Measurements from ENCODE around the gene JOSD1. TPM values are rescaled to one million over a fixed set of nuclear protein-coding genes. Genes with fewer than 3 reads are reported as not detected.

Gene JOSD1
- total and polyA plus RNA-seq, 2 of the 4 experiments (the other 2 are of a cell fraction): 30.2 to 35.8 TPM

DNA sequence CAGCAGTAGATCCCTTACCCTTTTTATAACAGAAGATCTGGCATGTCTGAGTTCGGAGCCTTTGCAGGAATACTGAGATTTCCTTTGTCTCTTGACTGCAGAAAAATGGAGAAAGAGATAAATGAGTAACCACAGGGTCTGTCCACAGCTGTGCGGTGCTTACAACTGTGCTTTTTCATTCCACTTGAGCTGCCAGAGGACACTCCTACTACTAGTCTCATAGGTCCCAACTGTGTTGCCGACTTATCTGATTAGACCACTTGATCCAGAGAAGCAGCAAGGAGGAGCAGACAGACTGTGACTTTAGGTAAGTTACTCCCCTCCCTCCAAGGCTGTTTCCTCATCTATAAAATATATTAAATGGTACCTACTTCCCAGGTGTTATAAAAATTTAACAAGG is 62.0 kb downstream of the JOSD1 start:
- no peak overlapping the region for H2AK5ac ChIP-seq (ENCODE audit: low read depth, low read length)
- ChIA-PET CTCF (no interaction called here), POLR2A (ENCODE audit: unreplicated experiment) (no interaction called here)
- in situ Hi-C loops (cut with MboI; ENCODE audit: low sequenced_read_pairs): no loop called here
- no peak overlapping the region for H2AFZ ChIP-seq (replicated peaks; ENCODE audit: low read length, poor library complexity)
- no peak overlapping the region for H2AK9ac ChIP-seq (replicated peaks; ENCODE audit: low read depth, low read length, poor library complexity)
- H3K27ac ChIP-seq (ENCODE audit: insufficient read depth, low read length): no peak overlapping the region
- H4K5ac ChIP-seq (ENCODE audit: low read depth, low read length): no peak overlapping the region
- H4K20me1 ChIP-seq (ENCODE audit: insufficient read depth, low read length): no peaks in the 10 kb centered on the region
- no peak overlapping the region for H4K91ac ChIP-seq (ENCODE audit: insufficient read depth, low read depth, low read length)
- DNase-seq: peak; percentile 18
- no peak overlapping the region for H3K9ac ChIP-seq (ENCODE audit: low read depth, low read length)
- no peak overlapping the region for H2BK120ac ChIP-seq (ENCODE audit: low read depth, low read length)
- H3K79me1 ChIP-seq (ENCODE audit: low read depth in 1 of 2, low read length in 2 of 2): no peaks in the 10 kb centered on the region
- H3K36me3 ChIP-seq (ENCODE audit: control insufficient read depth, insufficient read depth, low read length): peaks cover 6% of the 10 kb centered on the region
- no peak overlapping the region for H4K8ac ChIP-seq (ENCODE audit: low read depth in 2 of 2, low read length in 2 of 2)
- H3K4ac ChIP-seq (ENCODE audit: low read depth, low read length): no peak overlapping the region
- no peaks in the 10 kb centered on the region for H3K9me3 ChIP-seq (ENCODE audit: control insufficient read depth, insufficient read depth, low read length)
- no peak overlapping the region for H2BK20ac ChIP-seq (ENCODE audit: low read depth, low read length)
- no peaks in the 10 kb centered on the region for H3K4me1 ChIP-seq (ENCODE audit: control insufficient read depth, insufficient read depth, low read length)
- no peak overlapping the region for H3K4me2 ChIP-seq (ENCODE audit: low read depth, low read length)
- intact Hi-C loops (cut with micrococcal nuclease): no loop called here
- no peak for TF ChIP-seq CEBPB (IDR thresholded peaks at IDR 0.05; ENCODE audit: low read depth, low read length)
- peaks cover 2% of the 10 kb centered on the region; the same call in 1 of the 2 replicates for H3K9me1 ChIP-seq (ENCODE audit: insufficient read depth, low read length)
- no peak overlapping the region for H3K4me3 ChIP-seq (ENCODE audit: insufficient read depth, low read depth, low read length)
- H3K23ac ChIP-seq (ENCODE audit: low read depth, low read length): no peak overlapping the region
- no peaks in the 10 kb centered on the region for H3K27me3 ChIP-seq (ENCODE audit: control insufficient read depth, insufficient read depth, low read length)
- no CpG with 5 or more reads among the region's 3 CpGs for WGBS, 2 experiments (ENCODE audit: extremely low coverage in 2 of 2, insufficient read length in 1 of 2)
- BruUV-seq (replicated peaks): no TSS peak
- no peak overlapping the region for H3K56ac ChIP-seq (ENCODE audit: extremely low read depth, insufficient read depth, low read length)
- ATAC-seq (ENCODE audit: low read depth): no peak
- no peak overlapping the region for H3K18ac ChIP-seq (ENCODE audit: low read depth, low read length)
- no peak overlapping the region for H2BK5ac ChIP-seq (ENCODE audit: low read depth, low read length, poor library complexity, severe bottlenecking)
- no peak overlapping the region for H3K14ac ChIP-seq (replicated peaks; ENCODE audit: low read depth, low read length)
- H2BK15ac ChIP-seq (ENCODE audit: low read depth, low read length): no peak overlapping the region
- dilution Hi-C loops (cut with HindIII; ENCODE audit: low sequenced_read_pairs, unreplicated experiment): no loop called here

Measured in IMR-90 (cell line).